ENCODE results near the gene CDH23.

Gene CDH23

GRCh38 chr10:71461457-71461856, 64.7 kb downstream of the CDH23 start:
- no peak overlapping the region for H3K9ac ChIP-seq (ENCODE audit: insufficient read length, low read depth)
- H3K9me3 ChIP-seq (ENCODE audit: insufficient read depth, low read length), result no peaks in the 10 kb centered on the region; the same call in 1 of the 2 replicates
- TF ChIP-seq ZNF274 (IDR thresholded peaks at IDR 0.05; ENCODE audit: low read depth, low read length) (no peak), SUZ12 (IDR thresholded peaks at IDR 0.05; ENCODE audit: extremely low read depth, insufficient read depth, insufficient read length) (no peak), YY1 (IDR thresholded peaks at IDR 0.05; ENCODE audit: insufficient read depth, insufficient read length) (no peak)
- H3K4me1 ChIP-seq (ENCODE audit: insufficient read depth, insufficient read length), result peaks cover 2% of the 10 kb centered on the region
- no peaks in the 10 kb centered on the region for H3K27me3 ChIP-seq (ENCODE audit: insufficient read depth, insufficient read length)
- no peaks in the 10 kb centered on the region for H3K36me3 ChIP-seq (ENCODE audit: insufficient read depth, insufficient read length, low read length)
- H3K4me3 ChIP-seq (ENCODE audit: insufficient read length, low read depth), result no peak overlapping the region
- DNase-seq (ENCODE audit: low read depth, low spot score), result no peak

DNA sequence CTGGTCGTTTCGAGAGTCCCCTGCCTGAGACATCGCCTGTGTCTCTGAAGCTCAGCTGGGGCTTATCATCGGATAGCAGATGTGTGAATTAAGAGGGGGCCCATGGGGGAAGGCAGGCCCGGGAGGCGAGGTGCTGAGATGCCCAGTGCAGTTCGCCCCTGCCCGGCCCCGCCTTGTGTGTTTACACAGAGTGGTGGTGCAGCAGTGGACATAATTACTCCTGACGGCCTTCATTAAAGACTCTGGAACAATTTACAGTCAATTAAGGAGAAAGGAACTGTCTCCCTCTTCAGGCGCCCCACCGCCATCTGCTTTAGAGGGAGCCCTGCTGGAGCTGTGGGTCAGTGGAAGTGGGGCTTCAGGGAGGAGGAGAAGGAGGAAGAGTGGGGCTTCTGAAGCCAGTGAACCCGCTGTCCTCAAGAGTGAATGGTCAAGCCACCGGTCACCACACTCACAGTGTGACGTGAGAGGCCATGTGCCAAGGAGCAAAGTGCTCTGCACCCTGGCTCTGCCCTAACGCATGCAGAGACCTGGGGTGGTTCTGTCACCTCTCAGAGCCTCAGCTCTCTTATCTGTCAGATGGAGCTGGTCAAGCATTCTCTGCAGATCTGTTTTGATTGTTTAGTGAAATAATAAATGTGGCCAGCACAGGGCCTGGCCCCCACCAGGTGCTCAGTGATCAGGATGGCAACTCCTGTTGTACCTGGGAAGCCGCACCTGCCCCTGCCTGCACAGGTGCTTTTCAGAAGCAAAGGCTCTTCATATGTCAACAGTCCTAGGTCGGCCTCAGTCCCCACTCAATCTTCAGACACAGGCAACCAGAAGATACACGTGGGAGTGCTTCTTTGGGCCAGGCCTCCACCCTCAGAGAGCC, 65.6 kb downstream of the CDH23 start:
- H3K9ac ChIP-seq (ENCODE audit: insufficient read length, low read depth), result no peak overlapping the region
- H3K36me3 ChIP-seq (ENCODE audit: insufficient read depth, insufficient read length, low read length), result no peaks in the 10 kb centered on the region
- no peaks in the 10 kb centered on the region; the same call in 1 of the 2 replicates for H3K9me3 ChIP-seq (ENCODE audit: insufficient read depth, low read length)
- H3K4me3 ChIP-seq (ENCODE audit: insufficient read length, low read depth), result no peak overlapping the region
- H3K4me1 ChIP-seq (ENCODE audit: insufficient read depth, insufficient read length), result peaks cover 2% of the 10 kb centered on the region
- H3K27me3 ChIP-seq (ENCODE audit: insufficient read depth, insufficient read length), result no peaks in the 10 kb centered on the region
- DNase-seq (ENCODE audit: low read depth, low spot score), result no peak
- TF ChIP-seq YY1 (IDR thresholded peaks at IDR 0.05; ENCODE audit: insufficient read depth, insufficient read length) (no peak), ZNF274 (IDR thresholded peaks at IDR 0.05; ENCODE audit: low read depth, low read length) (no peak), SUZ12 (IDR thresholded peaks at IDR 0.05; ENCODE audit: extremely low read depth, insufficient read depth, insufficient read length) (no peak)

DNA sequence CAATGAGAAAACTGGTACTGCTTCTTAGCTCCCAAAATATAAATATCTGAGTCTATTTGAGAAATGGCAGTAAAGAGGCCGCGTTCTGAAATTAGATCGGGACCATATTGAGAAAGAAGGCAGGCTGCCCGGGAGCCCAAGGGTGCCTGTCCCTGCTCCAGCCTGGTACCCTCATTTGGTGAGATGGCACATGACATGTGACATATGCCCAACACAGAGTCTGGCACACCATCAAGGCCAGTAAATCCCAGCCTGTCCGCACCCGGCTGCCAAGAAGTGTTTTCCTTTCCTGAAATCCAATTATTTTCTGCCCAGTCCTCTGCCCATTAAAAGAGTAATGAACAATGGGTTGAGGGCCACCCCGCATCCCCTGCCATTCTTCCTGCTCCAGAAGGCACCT, 66.4 kb downstream of the CDH23 start:
- Histone ChIP-seq H3K9ac (ENCODE audit: insufficient read length, low read depth) (no peak overlapping the region), H3K27me3 (ENCODE audit: insufficient read depth, insufficient read length) (no peaks in the 10 kb centered on the region), H3K9me3 (ENCODE audit: insufficient read depth, low read length) (no peaks in the 10 kb centered on the region; the same call in 1 of the 2 replicates), H3K4me1 (ENCODE audit: insufficient read depth, insufficient read length) (peaks cover 2% of the 10 kb centered on the region), H3K4me3 (ENCODE audit: insufficient read length, low read depth) (no peak overlapping the region), H3K36me3 (ENCODE audit: insufficient read depth, insufficient read length, low read length) (no peaks in the 10 kb centered on the region)
- TF ChIP-seq SUZ12 (IDR thresholded peaks at IDR 0.05; ENCODE audit: extremely low read depth, insufficient read depth, insufficient read length) (no peak), YY1 (IDR thresholded peaks at IDR 0.05; ENCODE audit: insufficient read depth, insufficient read length) (no peak), ZNF274 (IDR thresholded peaks at IDR 0.05; ENCODE audit: low read depth, low read length) (no peak)
- DNase-seq (ENCODE audit: low read depth, low spot score), result no peak

- TF ChIP-seq ZNF274 (IDR thresholded peaks at IDR 0.05; ENCODE audit: low read depth, low read length) (no peak), YY1 (IDR thresholded peaks at IDR 0.05; ENCODE audit: insufficient read depth, insufficient read length) (no peak), SUZ12 (IDR thresholded peaks at IDR 0.05; ENCODE audit: extremely low read depth, insufficient read depth, insufficient read length) (no peak)
- no peaks in the 10 kb centered on the region for H3K27me3 ChIP-seq (ENCODE audit: insufficient read depth, insufficient read length)
- no peaks in the 10 kb centered on the region; the same call in 1 of the 2 replicates for H3K9me3 ChIP-seq (ENCODE audit: insufficient read depth, low read length)
- H3K9ac ChIP-seq (ENCODE audit: insufficient read length, low read depth), result no peak overlapping the region
- peaks cover 2% of the 10 kb centered on the region for H3K4me1 ChIP-seq (ENCODE audit: insufficient read depth, insufficient read length)
- H3K4me3 ChIP-seq (ENCODE audit: insufficient read length, low read depth), result no peak overlapping the region
- H3K36me3 ChIP-seq (ENCODE audit: insufficient read depth, insufficient read length, low read length), result no peaks in the 10 kb centered on the region
- no peak for DNase-seq (ENCODE audit: low read depth, low spot score)
Measured at GRCh38 chr10:71465551-71466252, 69.0 kb downstream of the CDH23 start.

DNA sequence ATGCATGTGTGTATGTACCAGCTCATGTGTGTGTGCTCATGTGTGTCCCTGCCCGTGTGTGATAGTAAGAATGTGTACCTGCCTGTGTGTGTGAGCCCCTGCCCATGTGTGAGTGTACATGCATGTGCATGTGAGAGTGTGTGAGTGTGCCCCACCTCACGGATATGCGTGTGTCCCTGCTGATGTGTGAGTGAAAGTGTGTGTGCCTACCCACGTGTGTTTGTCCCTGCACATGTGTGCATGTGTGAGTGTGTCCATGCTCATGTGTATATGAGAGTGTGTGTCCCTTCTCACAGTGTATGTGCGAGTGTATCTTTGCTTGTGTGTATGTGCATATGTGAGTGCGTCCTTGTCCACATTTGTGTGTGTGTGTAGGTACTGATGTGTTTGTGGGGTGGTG, 69.6 kb downstream of the CDH23 start:
- Histone ChIP-seq H3K36me3 (ENCODE audit: insufficient read depth, insufficient read length, low read length) (no peaks in the 10 kb centered on the region), H3K9ac (ENCODE audit: insufficient read length, low read depth) (no peak overlapping the region), H3K4me1 (ENCODE audit: insufficient read depth, insufficient read length) (peaks cover 2% of the 10 kb centered on the region), H3K4me3 (ENCODE audit: insufficient read length, low read depth) (no peak overlapping the region), H3K27me3 (ENCODE audit: insufficient read depth, insufficient read length) (no peaks in the 10 kb centered on the region), H3K9me3 (ENCODE audit: insufficient read depth, low read length) (no peaks in the 10 kb centered on the region; the same call in 1 of the 2 replicates)
- TF ChIP-seq YY1 (IDR thresholded peaks at IDR 0.05; ENCODE audit: insufficient read depth, insufficient read length), result no peak
- no peak for TF ChIP-seq ZNF274 (IDR thresholded peaks at IDR 0.05; ENCODE audit: low read depth, low read length)
- no peak for TF ChIP-seq SUZ12 (IDR thresholded peaks at IDR 0.05; ENCODE audit: extremely low read depth, insufficient read depth, insufficient read length)
- DNase-seq (ENCODE audit: low read depth, low spot score), result no peak

DNA sequence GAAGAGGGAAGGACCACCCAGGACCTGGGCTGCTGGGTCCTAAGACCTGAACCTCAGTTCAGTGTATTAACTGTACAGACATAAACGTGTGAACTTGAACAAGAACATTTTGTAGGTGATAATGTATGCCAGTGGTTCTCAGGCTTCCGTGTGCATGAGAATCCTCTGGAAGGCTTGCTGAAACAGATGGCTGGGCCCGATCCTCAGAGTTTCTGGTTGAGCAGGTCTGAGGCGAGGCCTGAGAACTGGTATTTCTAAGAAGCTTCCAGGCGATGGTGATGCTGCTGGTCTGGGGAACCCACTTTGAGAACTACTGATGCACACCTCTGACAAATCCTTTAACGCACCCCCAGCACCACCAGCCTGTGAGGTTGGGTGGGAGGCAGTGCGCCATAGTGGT, 70.4 kb downstream of the CDH23 start:
- H3K4me3 ChIP-seq (ENCODE audit: insufficient read length, low read depth), result no peak overlapping the region
- no peaks in the 10 kb centered on the region for H3K27me3 ChIP-seq (ENCODE audit: insufficient read depth, insufficient read length)
- no peak overlapping the region for H3K9ac ChIP-seq (ENCODE audit: insufficient read length, low read depth)
- no peaks in the 10 kb centered on the region for H3K36me3 ChIP-seq (ENCODE audit: insufficient read depth, insufficient read length, low read length)
- H3K9me3 ChIP-seq (ENCODE audit: insufficient read depth, low read length), result no peaks in the 10 kb centered on the region; the same call in 1 of the 2 replicates
- no peak for TF ChIP-seq ZNF274 (IDR thresholded peaks at IDR 0.05; ENCODE audit: low read depth, low read length)
- TF ChIP-seq YY1 (IDR thresholded peaks at IDR 0.05; ENCODE audit: insufficient read depth, insufficient read length), result no peak
- no peak for TF ChIP-seq SUZ12 (IDR thresholded peaks at IDR 0.05; ENCODE audit: extremely low read depth, insufficient read depth, insufficient read length)
- DNase-seq (ENCODE audit: low read depth, low spot score), result no peak
- H3K4me1 ChIP-seq (ENCODE audit: insufficient read depth, insufficient read length), result peaks cover 2% of the 10 kb centered on the region

All from NT2/D1 (cell line).